HCT116 (cell line): ENCODE results near the gene LMNTD1.

Experiments
- EZH2 ChIP-seq: fragments of 200-600 bp; sonication (generic); IDR thresholded peaks from 2 replicates; pipeline ENCODE4 v1.6.1; 2017; ENCODE audit warnings: antibody characterized with exemption, mixed run types
- FOSL1 ChIP-seq: IDR thresholded peaks from 2 replicates; pipeline ENCODE4 v1.6.1; 2012; ENCODE audit warnings: low read depth
- POLR2A ChIP-seq: IDR thresholded peaks from 2 replicates; pipeline ENCODE4 v1.7.0; 2011; ENCODE audit warnings: borderline replicate concordance; ENCODE audit not compliant: insufficient read depth, insufficient read length; ENCODE audit errors: extremely low read depth
- POLR2AphosphoS5 ChIP-seq: IDR thresholded peaks from 2 replicates; pipeline ENCODE4 v1.6.1; 2011; ENCODE audit warnings: mild to moderate bottlenecking, low read depth, low read length, moderate library complexity
- SIN3A ChIP-seq: IDR thresholded peaks from 2 replicates; pipeline ENCODE4 v1.6.1; 2012; ENCODE audit warnings: low read depth
- TCF7L2 ChIP-seq: IDR thresholded peaks from 2 replicates; pipeline ENCODE4 v1.7.0; 2011; ENCODE audit warnings: borderline replicate concordance, inconsistent platforms; ENCODE audit not compliant: insufficient read depth, insufficient read length; ENCODE audit errors: extremely low read depth
- ZBTB33 ChIP-seq: IDR thresholded peaks from 2 replicates; pipeline ENCODE4 v1.6.1; 2011; ENCODE audit warnings: mild to moderate bottlenecking, low read length, moderate library complexity; ENCODE audit not compliant: insufficient replicate concordance; ENCODE audit errors: extremely low read depth
- TF ChIP-seq, protein P1 (sequence below), 3 experiments: fragments of 200-600 bp in 1 of 3; sonication (generic) in 1 of 3; IDR thresholded peaks in 2 of 3; conservative IDR thresholded peaks in 1 of 3; 2 replicates each; pipeline ENCODE4 v1.5.1; 2012 to 2017; ENCODE audit warnings: low read depth in 2 of 3, low read length in 2 of 3, antibody characterized with exemption in 1 of 3, borderline replicate concordance in 1 of 3, control low read depth in 1 of 3, mild to moderate bottlenecking in 1 of 3, mixed read lengths in 1 of 3, mixed run types in 1 of 3, moderate library complexity in 1 of 3; ENCODE audit not compliant: insufficient read depth in 1 of 3
- TF ChIP-seq, protein P2 (sequence below): IDR thresholded peaks from 2 replicates; pipeline ENCODE4 v1.6.1; 2012; ENCODE audit warnings: low read depth

GRCh38 chr12:25493682-25494081 is 59.4 kb downstream of the LMNTD1 start:
- TF ChIP-seq POLR2AphosphoS5 = no peak
- no peak for TF ChIP-seq SIN3A
- TF ChIP-seq, protein P1, sequence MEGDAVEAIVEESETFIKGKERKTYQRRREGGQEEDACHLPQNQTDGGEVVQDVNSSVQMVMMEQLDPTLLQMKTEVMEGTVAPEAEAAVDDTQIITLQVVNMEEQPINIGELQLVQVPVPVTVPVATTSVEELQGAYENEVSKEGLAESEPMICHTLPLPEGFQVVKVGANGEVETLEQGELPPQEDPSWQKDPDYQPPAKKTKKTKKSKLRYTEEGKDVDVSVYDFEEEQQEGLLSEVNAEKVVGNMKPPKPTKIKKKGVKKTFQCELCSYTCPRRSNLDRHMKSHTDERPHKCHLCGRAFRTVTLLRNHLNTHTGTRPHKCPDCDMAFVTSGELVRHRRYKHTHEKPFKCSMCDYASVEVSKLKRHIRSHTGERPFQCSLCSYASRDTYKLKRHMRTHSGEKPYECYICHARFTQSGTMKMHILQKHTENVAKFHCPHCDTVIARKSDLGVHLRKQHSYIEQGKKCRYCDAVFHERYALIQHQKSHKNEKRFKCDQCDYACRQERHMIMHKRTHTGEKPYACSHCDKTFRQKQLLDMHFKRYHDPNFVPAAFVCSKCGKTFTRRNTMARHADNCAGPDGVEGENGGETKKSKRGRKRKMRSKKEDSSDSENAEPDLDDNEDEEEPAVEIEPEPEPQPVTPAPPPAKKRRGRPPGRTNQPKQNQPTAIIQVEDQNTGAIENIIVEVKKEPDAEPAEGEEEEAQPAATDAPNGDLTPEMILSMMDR (IDR thresholded peaks at IDR 0.05 in 2 of 3, conservative IDR thresholded peaks at IDR 0.05 in 1 of 3; ENCODE audit: borderline replicate concordance in 1 of 3, insufficient read depth in 1 of 3, low read depth in 2 of 3, low read length in 2 of 3) = no peak
- no peak for TF ChIP-seq POLR2A
- TF ChIP-seq TCF7L2 = no peak
- TF ChIP-seq, protein P2, sequence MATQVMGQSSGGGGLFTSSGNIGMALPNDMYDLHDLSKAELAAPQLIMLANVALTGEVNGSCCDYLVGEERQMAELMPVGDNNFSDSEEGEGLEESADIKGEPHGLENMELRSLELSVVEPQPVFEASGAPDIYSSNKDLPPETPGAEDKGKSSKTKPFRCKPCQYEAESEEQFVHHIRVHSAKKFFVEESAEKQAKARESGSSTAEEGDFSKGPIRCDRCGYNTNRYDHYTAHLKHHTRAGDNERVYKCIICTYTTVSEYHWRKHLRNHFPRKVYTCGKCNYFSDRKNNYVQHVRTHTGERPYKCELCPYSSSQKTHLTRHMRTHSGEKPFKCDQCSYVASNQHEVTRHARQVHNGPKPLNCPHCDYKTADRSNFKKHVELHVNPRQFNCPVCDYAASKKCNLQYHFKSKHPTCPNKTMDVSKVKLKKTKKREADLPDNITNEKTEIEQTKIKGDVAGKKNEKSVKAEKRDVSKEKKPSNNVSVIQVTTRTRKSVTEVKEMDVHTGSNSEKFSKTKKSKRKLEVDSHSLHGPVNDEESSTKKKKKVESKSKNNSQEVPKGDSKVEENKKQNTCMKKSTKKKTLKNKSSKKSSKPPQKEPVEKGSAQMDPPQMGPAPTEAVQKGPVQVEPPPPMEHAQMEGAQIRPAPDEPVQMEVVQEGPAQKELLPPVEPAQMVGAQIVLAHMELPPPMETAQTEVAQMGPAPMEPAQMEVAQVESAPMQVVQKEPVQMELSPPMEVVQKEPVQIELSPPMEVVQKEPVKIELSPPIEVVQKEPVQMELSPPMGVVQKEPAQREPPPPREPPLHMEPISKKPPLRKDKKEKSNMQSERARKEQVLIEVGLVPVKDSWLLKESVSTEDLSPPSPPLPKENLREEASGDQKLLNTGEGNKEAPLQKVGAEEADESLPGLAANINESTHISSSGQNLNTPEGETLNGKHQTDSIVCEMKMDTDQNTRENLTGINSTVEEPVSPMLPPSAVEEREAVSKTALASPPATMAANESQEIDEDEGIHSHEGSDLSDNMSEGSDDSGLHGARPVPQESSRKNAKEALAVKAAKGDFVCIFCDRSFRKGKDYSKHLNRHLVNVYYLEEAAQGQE = no peak
- no peak for TF ChIP-seq FOSL1
- TF ChIP-seq EZH2 = no peak
- no peak for TF ChIP-seq ZBTB33
